GM21381 (cell line): Measurements from ENCODE around the gene IQGAP2.

Source experiments
- ATAC-seq: cut with Tn5 transposase; IDR thresholded peaks from one replicate; pipeline ENCODE4 v1.9.1; 2021; ENCODE audit warnings: mild to moderate bottlenecking, moderate library complexity; ENCODE audit not compliant: unreplicated experiment

Gene IQGAP2

GRCh38 chr5:76449606-76450005 lies 46.5 kb downstream of the IQGAP2 start:
- no peak for ATAC-seq

DNA sequence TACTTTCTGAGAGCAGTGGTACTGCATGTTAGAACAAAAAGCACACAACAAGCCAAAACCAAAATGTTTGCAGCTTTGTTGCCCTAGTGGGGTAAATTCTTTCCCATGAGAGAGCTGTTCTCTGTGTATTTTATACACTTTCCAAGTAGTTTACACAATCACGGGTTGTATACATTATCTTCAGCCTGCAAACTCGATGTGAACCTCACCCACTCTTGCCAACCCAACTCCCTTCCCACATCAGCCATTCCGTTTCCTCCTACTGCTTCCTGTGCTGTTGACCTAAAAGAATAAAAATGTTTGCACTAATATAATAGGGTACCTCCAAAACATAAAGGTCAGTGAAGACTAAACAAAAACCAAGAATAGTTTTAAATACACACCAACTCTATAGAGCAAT lies 47.0 kb downstream of the IQGAP2 start:
- no peak for ATAC-seq

DNA sequence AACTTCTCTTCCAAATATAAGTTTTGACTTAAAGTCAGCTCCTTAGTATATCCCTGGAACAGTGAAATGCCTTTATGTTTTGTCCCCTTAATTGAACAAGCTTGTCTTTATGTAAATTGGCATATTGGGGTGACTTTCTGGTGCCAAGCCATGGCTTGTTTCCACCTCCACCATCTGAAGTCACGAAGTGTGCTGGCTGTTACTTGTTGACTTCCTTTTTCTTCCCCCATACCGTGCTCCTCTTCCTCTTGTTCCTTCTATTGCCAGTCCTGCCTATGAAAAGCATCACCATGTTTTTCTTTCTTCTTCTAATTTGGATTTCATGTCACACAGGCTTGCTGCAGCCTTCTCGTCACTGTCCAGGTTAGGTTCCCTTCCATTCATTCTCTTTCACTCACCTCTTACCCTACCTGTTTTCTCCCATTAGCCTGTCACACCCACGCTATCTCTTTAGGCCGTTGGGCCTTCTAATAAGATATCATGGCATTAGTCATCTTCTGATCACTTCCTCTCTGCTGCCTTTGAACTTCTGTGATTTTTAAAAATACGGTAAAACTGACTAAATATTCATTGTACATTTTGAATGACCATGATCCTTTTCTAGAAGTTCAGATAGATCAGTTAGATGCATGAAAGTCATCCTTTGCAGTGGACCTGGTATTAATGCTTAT lies 48.1 kb downstream of the IQGAP2 start:
- no peak for ATAC-seq

GRCh38 chr5:76455531-76456133 lies 52.5 kb downstream of the IQGAP2 start:
- no peak for ATAC-seq

DNA sequence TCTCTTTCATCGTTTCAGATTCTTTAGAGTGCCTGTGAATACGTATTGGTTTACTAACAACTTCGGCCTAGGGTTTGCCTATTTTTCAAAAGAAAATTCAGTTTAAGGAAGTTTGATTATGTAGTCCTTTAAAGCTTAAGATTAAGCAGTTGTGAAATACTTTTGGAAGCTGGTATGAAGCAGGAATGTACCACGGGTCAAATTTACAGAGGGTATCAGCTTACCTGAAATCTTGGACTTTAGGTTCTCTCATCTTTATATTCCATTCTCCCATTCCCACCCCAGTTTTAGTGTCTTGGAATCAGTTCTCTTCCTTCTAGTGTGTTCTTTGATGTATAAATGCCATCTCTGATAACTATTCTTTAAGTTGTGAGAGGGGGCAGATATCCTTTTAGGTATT lies 53.2 kb downstream of the IQGAP2 start:
- ATAC-seq: no peak

DNA sequence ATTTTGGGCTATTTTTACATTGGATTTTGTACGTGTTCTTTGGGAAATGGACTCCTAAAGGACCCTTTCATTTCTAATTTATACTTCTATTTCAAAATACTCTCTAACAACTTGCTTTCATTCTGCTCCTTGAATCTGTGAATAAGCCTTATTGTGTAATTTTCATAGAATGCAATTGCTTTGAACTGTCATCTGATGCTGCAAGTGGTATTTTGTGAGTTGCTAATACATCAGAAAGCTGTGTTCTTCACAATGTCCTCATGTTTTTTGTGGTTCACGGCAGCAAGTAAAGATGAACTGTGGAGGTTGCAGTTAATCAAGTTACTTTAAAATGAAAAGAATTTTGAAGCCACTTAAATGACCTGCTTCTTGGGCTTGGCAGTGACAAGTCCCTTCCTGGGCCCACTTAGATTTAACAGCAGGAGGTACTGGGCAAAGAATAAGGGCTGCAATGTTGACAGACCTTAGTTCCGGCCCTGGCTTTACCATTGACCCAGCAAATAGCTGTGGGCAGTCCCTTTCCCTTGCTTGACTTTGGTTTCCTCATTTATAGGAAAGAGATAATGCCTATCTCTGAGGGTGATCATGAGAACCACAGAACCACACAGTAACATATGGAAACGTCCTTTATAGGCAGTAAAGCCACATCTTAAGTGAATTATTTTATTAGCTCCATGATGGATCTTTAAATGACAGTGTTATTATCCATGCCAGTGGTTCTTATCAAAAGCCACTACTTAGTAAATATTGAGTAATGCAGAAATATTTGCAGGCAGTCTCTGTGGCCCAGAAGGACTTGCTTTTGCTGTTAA lies 54.8 kb downstream of the IQGAP2 start:
- no peak for ATAC-seq

DNA sequence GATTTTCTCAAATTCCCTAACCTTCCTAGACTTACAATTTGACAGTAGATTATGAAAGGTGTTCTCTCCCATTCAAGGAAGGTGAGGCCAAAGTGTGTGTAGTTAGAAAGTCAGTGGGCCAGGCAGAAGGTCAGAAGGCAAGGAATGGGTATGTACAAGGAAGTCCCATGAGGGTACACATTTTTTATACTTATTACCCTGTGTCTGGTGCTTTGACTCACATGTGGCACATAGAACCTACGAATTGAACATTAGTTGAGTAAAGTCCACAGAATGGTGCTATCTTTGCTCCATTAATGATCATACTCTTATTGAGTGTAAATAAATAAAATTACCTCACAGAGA lies 55.4 kb downstream of the IQGAP2 start:
- no peak for ATAC-seq

GRCh38 chr5:76460104-76460503 lies 57.0 kb downstream of the IQGAP2 start:
- ATAC-seq: no peak

GRCh38 chr5:76462097-76462667 lies 59.1 kb downstream of the IQGAP2 start:
- ATAC-seq: no peak

- ATAC-seq: no peak
Observed at GRCh38 chr5:76467216-76467615, 64.1 kb downstream of the IQGAP2 start.

- ATAC-seq: no peak
Observed at GRCh38 chr5:76468635-76469425, 65.7 kb downstream of the IQGAP2 start.

DNA sequence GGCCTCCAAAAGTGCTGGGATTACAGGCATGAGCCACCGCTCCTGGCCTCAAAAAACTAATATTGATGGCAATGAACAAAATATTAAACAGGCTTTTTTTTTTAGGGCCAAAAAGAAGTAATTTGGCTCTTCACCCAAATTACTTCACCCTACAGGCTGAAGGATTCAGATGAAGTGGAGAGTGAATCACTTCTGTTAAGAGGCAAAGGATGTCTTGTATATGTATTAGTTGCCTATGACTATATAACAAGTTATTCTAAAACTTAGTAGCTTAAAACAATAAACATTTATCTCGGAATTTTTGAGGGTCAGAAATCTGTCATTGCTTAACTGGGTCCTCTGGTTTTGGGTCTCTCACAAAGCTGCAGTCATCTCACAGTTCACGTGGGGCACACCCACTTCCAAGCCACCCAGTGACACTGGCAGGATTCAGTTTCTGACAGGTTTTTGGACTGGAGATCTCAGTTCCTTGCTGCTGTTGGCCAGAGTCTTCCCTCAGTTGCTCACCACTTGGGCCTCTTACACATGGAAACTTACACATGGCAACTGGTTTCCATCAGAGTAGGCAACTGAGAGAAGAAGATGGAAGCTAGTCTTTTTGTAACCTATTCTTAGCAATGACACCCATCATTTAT lies 66.7 kb downstream of the IQGAP2 start:
- ATAC-seq: no peak

GRCh38 chr5:76470976-76471375 lies 67.9 kb downstream of the IQGAP2 start:
- ATAC-seq: no peak

- no peak for ATAC-seq
Observed at GRCh38 chr5:76471406-76471805, 68.3 kb downstream of the IQGAP2 start.

DNA sequence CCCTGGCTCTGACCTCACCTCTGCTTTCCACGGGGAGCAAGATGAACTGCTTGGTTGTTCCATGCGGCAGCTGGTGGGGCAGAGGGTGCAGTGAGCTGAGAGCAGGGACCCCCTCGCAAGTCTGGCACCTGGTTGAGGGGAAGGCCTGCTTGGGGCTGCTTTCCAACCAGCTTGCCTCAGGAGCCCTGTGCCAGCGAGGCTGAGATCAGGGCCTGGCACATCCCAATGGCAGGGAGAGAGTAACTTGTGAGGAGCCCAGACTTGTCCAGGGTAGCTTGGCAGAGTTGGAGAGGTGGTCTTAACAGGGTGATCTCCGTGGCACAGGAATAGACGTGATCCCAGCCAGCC lies 68.9 kb downstream of the IQGAP2 start:
- ATAC-seq: no peak

GRCh38 chr5:76472335-76473008 lies 69.4 kb downstream of the IQGAP2 start:
- no peak for ATAC-seq

DNA sequence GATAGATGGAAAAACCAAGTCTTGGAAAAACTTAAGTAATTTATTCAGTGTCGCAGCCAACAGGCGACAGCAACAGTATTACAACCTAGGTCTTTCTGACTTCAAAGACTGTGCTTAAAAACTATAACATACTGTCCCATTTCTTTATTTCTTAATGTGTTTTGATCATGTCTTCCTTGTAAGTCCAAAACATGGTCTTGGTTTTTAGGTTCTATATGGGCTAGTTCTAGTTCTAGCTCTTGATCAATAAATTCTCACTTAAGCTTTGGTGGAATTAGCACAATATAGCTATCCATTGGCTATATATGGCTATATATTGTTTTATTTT lies 69.9 kb downstream of the IQGAP2 start:
- ATAC-seq: no peak

DNA sequence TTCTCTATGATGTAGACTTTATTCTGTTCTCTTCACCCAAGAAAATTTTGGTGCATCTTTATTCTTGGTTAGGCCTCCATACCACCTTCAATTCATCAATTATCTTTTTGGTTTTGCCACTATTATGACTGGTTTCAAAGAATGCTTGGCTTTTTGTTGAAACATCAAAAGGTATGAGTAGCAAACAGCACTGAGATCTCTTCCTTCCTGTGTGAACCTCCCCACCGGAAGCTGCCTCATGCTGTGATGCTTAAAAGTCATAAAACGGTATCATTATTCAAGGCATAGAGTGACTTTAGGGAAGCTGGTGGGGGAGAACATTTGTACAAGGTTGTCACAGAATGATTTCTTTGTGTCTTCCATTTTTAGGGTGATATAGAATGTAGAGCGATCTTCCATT lies 70.6 kb downstream of the IQGAP2 start:
- ATAC-seq: no peak

- ATAC-seq: no peak
Observed at GRCh38 chr5:76474377-76474776, 71.3 kb downstream of the IQGAP2 start.

GRCh38 chr5:76475385-76475784 lies 72.3 kb downstream of the IQGAP2 start:
- ATAC-seq: no peak
